Measurements from ENCODE around the gene MAD1L1.

DNA sequence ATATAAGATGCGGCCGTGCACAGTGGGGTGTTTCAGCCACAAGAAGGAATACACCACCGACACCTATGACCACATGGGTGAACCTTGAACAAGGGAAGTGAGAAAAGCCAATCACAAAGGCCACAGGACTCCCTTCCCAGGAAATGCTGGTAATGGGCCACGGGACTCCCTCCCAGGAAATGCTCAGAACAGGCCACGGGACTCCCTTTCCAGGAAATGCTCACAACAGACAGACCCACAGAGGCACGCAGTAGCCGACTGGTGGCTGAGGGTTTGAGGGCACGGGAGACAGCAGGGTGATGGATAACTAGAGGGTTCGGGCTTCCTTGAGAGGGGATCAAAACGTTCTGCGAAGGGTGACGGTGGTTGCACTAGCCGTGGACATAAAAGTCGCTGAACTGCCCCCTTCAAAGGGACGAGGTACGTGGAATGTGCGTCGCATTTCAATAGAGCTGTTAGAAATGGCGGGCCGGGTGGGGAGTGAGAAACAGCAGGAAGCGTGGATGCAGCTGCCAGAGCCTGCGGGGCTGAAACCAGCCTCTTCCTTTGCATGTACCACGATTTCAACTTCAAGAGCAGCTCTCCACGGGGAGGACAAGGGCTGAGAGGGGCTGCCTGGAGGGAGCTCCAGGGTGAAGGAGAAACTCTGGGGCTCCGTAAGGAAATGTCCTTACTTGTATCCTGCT, 288.7 kb downstream of the MAD1L1 start:
- TF ChIP-seq, protein P1, sequence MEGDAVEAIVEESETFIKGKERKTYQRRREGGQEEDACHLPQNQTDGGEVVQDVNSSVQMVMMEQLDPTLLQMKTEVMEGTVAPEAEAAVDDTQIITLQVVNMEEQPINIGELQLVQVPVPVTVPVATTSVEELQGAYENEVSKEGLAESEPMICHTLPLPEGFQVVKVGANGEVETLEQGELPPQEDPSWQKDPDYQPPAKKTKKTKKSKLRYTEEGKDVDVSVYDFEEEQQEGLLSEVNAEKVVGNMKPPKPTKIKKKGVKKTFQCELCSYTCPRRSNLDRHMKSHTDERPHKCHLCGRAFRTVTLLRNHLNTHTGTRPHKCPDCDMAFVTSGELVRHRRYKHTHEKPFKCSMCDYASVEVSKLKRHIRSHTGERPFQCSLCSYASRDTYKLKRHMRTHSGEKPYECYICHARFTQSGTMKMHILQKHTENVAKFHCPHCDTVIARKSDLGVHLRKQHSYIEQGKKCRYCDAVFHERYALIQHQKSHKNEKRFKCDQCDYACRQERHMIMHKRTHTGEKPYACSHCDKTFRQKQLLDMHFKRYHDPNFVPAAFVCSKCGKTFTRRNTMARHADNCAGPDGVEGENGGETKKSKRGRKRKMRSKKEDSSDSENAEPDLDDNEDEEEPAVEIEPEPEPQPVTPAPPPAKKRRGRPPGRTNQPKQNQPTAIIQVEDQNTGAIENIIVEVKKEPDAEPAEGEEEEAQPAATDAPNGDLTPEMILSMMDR (IDR thresholded peaks at IDR 0.05) = no peak
- no peak for TF ChIP-seq POLR2A (IDR thresholded peaks at IDR 0.05)
